Muscle layer of duodenum (tissue), 2 donors: Measurements from ENCODE around the gene TXNRD2.

Source experiments
- H3K27ac ChIP-seq: one replicate; pipeline ENCODE4 v1.7.0; 2013; ENCODE audit warnings: mild to moderate bottlenecking, low read length
- H3K27me3 ChIP-seq: one replicate; pipeline ENCODE4 v1.7.0; 2013; ENCODE audit warnings: low read depth, mild to moderate bottlenecking, control low read depth, low read length
- H3K36me3 ChIP-seq, 2 donors: one replicate each; pipeline ENCODE4 v1.7.0; 2013; ENCODE audit warnings: low read length in 2 of 2, control low read depth in 1 of 2, mild to moderate bottlenecking in 1 of 2; ENCODE audit not compliant: insufficient read depth in 2 of 2, control insufficient read depth in 1 of 2
- H3K4me1 ChIP-seq, 2 donors: one replicate each; pipeline ENCODE4 v1.7.0; 2013; ENCODE audit warnings: low read length in 2 of 2, mild to moderate bottlenecking in 2 of 2, control low read depth in 1 of 2, moderate library complexity in 1 of 2; ENCODE audit not compliant: insufficient read depth in 2 of 2, control insufficient read depth in 1 of 2
- H3K4me3 ChIP-seq, 2 donors: one replicate each; pipeline ENCODE4 v1.7.0; 2013; ENCODE audit warnings: low read length in 2 of 2, low read depth in 1 of 2, mild to moderate bottlenecking in 1 of 2
- H3K9me3 ChIP-seq, 2 donors: one replicate each; pipeline ENCODE4 v1.7.0; 2013; ENCODE audit warnings: low read length in 2 of 2, control low read depth in 1 of 2, mild to moderate bottlenecking in 1 of 2; ENCODE audit not compliant: control insufficient read depth in 1 of 2
- donor health status: healthy.

TXNRD2 gene

DNA sequence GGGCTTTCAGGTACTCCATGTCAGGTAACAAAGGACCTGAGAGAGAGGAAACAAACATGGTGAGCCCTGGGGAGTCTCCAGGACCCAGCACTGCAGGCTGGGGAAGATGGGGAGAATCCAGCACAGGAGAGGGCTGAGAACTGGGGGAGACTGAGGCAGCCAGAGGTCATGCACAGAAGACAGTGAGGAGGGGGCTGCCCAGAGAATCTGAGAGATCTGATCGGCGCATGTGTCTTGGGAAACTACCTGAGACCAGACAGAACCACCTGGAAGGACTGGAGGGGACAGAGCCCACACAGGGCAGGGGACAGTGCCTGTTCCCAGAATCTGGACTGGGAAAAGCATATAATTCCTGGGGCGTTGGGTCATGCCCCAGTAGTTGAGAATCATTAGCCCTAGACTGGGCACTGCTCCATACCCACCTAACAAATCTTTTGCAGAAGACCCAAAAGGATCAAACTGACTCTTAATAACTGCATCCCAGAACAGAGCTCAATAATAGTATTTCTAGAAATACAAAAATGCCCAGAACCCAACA, 20.0 kb downstream of the TXNRD2 start:
- Histone ChIP-seq H3K4me3 (no peak overlapping the region), H3K4me1 (no peaks in the 10 kb centered on the region), H3K36me3 (peaks cover 12 to 27% of the 10 kb centered on the region in 2 donors), H3K27ac (no peak overlapping the region), H3K27me3 (no peaks in the 10 kb centered on the region), H3K9me3 (no peaks in the 10 kb centered on the region)

DNA sequence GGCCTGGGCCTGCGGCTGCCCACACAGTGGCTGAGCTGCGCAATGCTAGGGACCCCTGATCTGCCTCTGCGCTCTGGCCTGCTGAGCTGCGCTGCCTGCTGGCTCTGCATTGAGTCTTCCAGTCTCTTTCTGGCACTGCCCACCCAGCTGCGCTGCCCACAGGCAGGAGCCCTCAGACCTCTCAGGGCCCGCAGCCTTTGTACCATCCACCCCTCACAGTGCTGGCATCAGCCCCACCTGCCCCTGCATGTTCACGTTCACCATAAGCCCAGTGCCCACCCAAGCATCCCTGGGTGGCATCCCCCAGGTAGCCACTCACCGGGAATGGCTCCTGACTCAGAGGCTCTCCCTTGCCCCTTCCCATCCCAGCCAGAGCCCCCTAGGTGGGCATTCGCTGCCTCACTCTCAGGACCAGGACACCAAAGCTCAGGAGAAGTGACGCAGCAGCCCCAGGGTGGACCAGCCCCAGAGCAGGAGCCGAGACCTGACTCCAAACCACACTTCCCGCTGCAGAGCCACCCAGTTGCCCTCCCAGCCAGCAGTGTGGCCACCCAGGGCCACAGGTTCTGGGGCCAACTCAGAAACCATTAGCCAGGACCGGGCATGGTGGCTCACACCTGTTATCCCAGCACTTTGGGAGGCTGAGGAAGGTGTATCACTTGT, 21.8 kb downstream of the TXNRD2 start:
- H3K4me3 ChIP-seq = no peak overlapping the region
- no peaks in the 10 kb centered on the region for H3K4me1 ChIP-seq
- peaks cover 13 to 42% of the 10 kb centered on the region in 2 donors for H3K36me3 ChIP-seq
- no peaks in the 10 kb centered on the region for H3K27me3 ChIP-seq
- H3K9me3 ChIP-seq = no peaks in the 10 kb centered on the region
- H3K27ac ChIP-seq = no peak overlapping the region

DNA sequence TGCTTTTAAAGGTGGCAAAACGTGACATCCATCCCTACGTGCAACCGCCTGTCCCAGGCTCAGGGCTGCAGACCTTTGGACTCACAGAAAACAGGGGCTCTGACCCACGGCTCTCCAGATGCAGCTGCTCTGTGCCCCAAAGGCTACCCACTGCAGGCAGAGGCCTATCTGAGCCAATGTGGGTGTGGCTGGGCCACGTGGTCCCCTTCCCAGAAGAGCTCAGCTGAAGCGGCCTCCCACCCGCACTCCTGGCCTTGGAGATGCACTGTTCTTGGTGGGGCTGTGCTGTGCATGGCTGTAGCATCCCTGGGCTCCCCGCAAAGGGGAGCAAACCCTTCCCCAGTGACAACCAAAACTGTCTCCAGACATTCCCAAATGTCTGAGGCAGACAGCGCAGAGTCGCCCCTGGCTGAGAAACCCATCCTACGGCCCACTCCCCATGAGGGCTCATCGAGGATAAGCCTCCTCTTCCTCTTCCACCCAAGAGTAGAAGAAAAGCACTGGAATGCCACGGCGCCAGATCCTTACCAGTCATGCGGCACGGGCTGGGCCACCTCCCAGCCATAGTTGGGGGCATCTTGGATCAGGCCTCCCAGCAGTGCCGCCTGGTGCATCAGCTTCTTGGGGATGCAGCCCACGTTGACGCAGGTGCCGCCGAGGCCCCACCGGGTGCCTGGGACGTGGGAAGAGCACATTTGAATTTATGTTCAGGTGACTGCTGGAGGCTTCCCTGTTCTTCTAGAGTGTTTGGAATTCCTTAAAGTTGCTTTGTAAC, 23.1 kb downstream of the TXNRD2 start:
- no peak overlapping the region for H3K4me3 ChIP-seq
- H3K9me3 ChIP-seq = no peaks in the 10 kb centered on the region
- no peaks in the 10 kb centered on the region for H3K27me3 ChIP-seq
- peaks cover 25 to 51% of the 10 kb centered on the region in 2 donors for H3K36me3 ChIP-seq
- no peak overlapping the region for H3K27ac ChIP-seq
- H3K4me1 ChIP-seq = no peaks in the 10 kb centered on the region

DNA sequence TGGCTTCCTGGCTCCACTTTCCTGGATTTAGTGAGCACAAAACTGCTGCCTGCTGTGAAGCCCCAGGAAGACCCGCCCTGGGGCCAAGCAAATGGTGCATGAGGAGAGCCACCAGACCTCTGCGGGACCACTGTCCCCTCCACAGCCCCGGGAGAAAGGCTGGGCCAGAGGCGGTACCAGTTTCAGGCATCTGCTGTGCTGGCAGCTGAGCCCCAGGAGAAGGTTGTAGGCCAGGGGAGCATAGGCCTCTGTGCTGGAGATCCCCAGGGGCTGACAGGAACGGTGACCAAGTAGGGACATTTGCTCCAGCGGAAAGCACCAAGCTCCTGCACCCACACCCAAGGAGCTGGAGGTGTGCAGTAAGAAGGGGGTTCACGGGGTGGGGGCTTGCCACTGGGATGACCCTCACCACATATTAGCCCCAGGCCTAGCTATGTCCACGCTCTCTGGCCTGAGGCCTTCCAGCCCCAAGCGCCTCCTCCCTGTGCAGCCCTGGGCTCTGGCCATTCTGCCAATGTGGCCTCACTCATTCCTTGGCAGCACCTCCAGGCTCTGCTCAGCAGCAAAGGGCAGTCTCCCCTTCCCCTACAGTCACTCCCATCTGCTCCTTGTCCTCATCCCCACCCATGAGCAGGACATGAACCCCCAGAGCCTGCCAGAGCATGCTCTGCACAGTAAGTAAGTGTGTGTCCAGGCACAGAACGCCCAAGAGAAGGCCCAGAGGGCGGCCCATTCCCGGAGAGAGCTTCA, 24.1 kb downstream of the TXNRD2 start:
- H3K36me3 ChIP-seq = peaks cover 29 to 55% of the 10 kb centered on the region in 2 donors
- no peaks in the 10 kb centered on the region for H3K27me3 ChIP-seq
- H3K4me3 ChIP-seq = no peak overlapping the region
- H3K9me3 ChIP-seq = no peaks in the 10 kb centered on the region
- H3K4me1 ChIP-seq = no peaks in the 10 kb centered on the region
- no peak overlapping the region for H3K27ac ChIP-seq

DNA sequence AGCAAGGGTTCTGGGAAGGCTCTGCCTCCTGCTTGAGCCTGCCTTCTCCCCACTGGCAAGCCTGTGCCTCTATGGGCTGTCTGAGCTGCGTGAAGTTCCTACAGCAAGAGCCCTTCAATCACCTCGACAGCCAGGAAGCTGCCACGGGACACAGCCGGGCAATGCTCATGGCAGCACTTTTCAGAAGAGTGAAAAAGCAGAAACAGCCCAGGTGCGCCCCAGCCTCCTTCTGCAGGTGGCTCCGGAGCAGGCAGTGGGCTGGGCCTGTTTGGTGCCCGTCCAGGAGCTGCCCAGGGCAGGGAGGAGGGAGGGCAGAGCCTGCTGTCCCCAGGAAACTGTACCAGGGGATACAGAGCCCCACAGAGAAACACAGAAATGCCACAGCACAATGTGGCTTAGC, 24.7 kb downstream of the TXNRD2 start:
- no peaks in the 10 kb centered on the region for H3K27me3 ChIP-seq
- no peaks in the 10 kb centered on the region for H3K4me1 ChIP-seq
- peaks cover 29 to 59% of the 10 kb centered on the region in 2 donors for H3K36me3 ChIP-seq
- H3K27ac ChIP-seq = no peak overlapping the region
- H3K9me3 ChIP-seq = no peaks in the 10 kb centered on the region
- no peak overlapping the region for H3K4me3 ChIP-seq

DNA sequence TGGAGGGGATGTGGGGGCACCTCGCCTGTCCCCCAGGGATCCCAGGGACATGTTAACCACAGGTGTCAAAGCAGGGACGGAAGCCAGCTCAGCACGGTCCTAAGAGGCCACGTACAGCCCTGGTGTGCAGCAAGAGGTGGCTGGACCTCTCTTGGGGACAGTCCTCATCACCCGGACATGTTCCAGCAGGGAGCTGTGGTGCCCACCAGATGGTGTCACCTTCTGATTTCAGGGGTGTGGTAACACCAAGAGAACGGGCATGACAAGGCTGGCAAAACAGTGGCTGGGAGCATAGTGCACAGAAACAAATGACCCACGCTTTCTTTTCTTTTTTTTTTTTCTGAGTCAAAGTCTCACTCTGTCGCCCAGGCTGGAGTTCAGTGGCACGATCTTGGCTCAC, 25.6 kb downstream of the TXNRD2 start:
- no peaks in the 10 kb centered on the region for H3K27me3 ChIP-seq
- no peaks in the 10 kb centered on the region for H3K4me1 ChIP-seq
- H3K36me3 ChIP-seq = peaks cover 34 to 66% of the 10 kb centered on the region in 2 donors
- H3K9me3 ChIP-seq = no peaks in the 10 kb centered on the region
- no peak overlapping the region for H3K27ac ChIP-seq
- H3K4me3 ChIP-seq = no peak overlapping the region

DNA sequence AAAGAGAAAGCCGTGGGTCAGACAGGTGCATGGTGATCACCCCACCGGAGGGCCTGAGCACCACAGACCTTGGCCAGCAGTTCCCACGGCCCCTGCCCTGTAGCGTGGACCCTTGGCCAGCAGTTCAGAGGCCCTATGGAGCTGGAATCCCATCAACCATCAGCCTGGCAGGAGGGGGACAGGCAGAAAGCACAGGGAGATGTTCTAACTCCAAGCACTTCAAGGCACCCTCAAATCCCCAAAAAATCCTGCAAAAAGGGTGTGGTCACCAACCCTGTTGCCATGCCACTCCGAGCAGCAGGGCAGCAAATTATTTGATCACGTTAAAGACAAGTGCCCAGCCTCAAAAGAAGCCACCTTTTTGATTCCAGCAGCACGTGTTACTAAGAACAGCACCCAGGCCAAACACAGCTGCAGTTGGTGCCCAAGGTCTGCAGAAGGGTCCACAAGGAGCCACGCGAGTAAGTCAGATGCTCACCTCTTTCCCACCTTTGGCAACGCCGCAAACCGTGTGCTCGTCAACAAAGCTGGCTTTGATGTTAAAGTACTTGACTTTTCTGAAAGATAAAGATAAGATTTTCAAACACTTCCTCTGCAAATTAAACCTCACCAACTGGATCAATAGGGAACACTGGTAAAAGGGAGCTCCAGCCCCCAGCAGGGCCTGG, 26.2 kb downstream of the TXNRD2 start:
- Histone ChIP-seq H3K27ac (no peak overlapping the region), H3K27me3 (no peaks in the 10 kb centered on the region), H3K36me3 (peaks cover 34 to 68% of the 10 kb centered on the region in 2 donors), H3K4me3 (no peak overlapping the region), H3K4me1 (no peaks in the 10 kb centered on the region), H3K9me3 (no peaks in the 10 kb centered on the region)

DNA sequence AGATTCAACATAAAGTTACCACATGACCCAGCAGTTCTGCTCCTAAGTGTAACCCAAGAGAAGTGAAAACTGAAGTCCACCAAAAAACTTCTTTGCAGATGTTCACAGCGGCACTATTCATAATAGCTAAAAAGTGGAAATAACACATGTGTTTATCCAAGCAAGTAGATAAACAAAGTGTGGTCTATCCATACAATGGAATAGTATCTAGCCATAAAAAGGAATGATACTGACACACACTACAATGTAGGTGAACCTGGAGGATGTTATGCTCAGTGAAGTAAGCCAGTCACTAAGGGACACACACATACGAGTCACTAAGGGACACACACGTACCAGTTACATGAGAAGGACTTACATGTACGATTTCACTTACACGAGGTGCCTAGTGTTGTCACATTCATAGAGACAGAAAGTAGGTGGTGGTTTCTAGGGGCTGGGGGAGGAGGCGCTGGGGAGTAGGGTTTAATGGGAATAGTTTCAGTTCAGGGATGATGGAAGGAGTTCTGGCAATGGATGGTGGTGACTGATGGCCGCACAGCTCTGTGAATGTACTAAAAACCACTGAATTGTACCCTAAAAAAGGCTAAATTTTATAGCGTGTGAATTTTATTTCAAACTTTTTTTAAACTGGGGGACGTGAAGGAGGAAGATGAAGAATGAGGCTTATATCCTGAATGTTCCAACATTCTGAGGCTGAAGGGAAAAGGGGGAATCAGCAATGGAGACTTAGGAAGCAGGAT, 27.2 kb downstream of the TXNRD2 start:
- no peak overlapping the region for H3K27ac ChIP-seq
- no peak overlapping the region for H3K4me3 ChIP-seq
- no peaks in the 10 kb centered on the region for H3K9me3 ChIP-seq
- peaks cover 34 to 73% of the 10 kb centered on the region in 2 donors for H3K36me3 ChIP-seq
- H3K27me3 ChIP-seq = no peaks in the 10 kb centered on the region
- H3K4me1 ChIP-seq = no peaks in the 10 kb centered on the region

DNA sequence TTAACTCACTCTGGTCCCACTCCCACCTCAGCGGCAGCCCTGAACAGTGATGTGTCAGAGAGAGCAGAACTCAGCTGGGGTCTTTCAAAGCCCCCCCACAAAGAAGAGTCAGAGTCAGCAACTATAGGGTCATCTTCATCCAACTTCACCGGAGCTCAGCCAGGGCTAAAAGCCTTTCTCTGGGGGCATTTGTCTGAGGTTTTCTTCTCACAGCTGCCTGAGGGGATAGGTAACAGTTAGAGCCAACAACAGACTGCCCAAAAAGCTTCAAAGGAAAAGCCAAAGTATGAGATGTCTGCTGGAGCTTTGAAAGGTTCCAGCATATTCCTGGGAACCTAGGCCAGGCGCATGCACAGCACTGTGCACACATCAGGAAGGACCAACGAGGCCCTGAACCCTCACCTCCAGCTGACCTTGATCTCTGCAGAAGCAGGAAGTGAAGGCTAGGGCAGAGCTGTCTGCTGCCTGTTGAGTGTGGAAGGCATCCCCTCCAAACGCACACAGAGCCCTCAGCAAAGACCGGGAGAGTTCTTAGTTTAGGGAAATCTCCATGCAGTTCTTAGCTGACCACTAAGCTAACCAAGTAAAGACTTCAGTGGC, 28.2 kb downstream of the TXNRD2 start:
- H3K9me3 ChIP-seq = no peaks in the 10 kb centered on the region
- no peak overlapping the region for H3K4me3 ChIP-seq
- H3K4me1 ChIP-seq = no peaks in the 10 kb centered on the region
- no peaks in the 10 kb centered on the region for H3K27me3 ChIP-seq
- H3K27ac ChIP-seq = no peak overlapping the region
- H3K36me3 ChIP-seq = peaks cover 34 to 68% of the 10 kb centered on the region in 2 donors

DNA sequence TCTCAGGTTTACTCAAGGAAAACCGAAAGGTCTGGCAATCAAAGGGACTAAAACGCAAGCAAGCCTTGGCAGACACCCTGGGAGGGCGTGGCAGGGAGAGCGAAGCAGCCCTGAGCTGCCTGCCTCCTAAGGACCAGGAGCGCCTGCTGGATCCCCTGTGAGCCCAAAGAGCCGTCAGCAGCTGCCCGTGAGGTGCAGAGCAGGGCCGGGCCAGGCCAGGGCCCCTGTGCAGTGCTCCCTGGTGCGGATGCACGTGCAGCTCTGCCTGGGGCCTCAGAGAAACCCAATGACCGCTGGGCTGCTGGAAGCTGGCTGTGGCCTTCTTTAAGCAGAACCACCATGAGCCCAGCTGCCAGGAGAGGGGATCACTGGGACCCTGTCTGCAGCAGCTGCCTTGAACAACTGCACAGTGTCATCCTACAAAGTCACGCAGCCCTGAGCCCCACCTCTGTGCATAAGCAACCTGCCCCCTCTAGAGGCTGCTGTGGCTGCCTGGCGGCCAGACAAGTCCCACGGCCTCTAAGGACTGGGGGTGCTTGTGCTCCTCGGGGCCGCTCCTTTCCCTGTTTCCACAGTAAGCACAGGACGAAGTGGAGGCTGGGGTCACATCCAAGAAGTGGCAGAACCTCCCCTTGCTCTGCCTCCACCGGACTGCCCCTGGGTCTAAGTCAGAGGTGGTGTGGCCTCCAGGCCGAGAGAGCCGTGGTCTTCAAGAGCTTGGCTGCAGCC, 29.2 kb downstream of the TXNRD2 start:
- Histone ChIP-seq H3K27me3 (no peaks in the 10 kb centered on the region), H3K36me3 (peaks cover 25 to 58% of the 10 kb centered on the region in 2 donors), H3K4me1 (no peaks in the 10 kb centered on the region), H3K27ac (no peak overlapping the region), H3K4me3 (no peak overlapping the region), H3K9me3 (no peaks in the 10 kb centered on the region)
